Prostate gland (tissue), 2 donors: ENCODE measurements around the gene CRISP2.

Source experiments
- CTCF ChIP-seq, 4 experiments: fragments of 200-600 bp in 2 of 4; fragments of 450-650 bp in 2 of 4; sonication (generic) in 2 of 4; IDR thresholded peaks; 1 replicate in 3 of 4; 2 replicates in 1 of 4; pipeline ENCODE4 v1.5.1; 2016 to 2019; ENCODE audit warnings: antibody characterized with exemption in 4 of 4, mild to moderate bottlenecking in 2 of 4, moderate library complexity in 2 of 4
- POLR2A ChIP-seq: fragments of 450-650 bp; IDR thresholded peaks from one replicate; pipeline ENCODE4 v1.6.1; 2016; ENCODE audit warnings: antibody characterized with exemption, mild to moderate bottlenecking
- POLR2AphosphoS5 ChIP-seq: sonication (generic); formaldehyde crosslinking; IDR thresholded peaks from one replicate; pipeline ENCODE4 v1.6.1; 2017; ENCODE audit warnings: antibody characterized with exemption

- no peak for TF ChIP-seq POLR2AphosphoS5
- no peak for TF ChIP-seq CTCF (IDR thresholded peaks at IDR 0.05)
- no peak for TF ChIP-seq POLR2A
Measured at GRCh38 chr6:49730251-49730650, 16.9 kb upstream of the CRISP2 start.
